ENCODE measurements around the gene GRK1.

GRK1 gene

GRCh38 chr13:113632706-113633484, 34.1 kb upstream of the GRK1 start:
- DNase-seq = no peak

DNA sequence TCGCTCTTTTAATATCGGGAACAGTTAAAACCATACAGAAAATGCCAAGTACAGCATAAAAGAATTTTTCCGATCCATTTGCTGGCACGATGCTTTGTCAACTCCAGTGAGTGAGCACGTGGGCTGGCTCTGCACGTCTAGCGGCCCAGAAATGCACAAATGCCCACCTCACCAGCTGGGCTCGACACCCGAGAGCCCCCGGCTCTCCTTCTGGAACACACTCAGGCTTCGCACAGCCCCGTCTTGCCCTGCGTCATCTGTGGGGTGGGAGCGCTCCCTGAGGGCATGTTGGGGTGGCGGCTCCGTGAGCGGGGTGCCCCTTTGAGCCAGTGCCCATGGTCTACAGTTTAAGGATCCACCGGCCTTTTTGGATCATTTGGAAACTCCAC, 33.5 kb upstream of the GRK1 start:
- no peak for DNase-seq

DNA sequence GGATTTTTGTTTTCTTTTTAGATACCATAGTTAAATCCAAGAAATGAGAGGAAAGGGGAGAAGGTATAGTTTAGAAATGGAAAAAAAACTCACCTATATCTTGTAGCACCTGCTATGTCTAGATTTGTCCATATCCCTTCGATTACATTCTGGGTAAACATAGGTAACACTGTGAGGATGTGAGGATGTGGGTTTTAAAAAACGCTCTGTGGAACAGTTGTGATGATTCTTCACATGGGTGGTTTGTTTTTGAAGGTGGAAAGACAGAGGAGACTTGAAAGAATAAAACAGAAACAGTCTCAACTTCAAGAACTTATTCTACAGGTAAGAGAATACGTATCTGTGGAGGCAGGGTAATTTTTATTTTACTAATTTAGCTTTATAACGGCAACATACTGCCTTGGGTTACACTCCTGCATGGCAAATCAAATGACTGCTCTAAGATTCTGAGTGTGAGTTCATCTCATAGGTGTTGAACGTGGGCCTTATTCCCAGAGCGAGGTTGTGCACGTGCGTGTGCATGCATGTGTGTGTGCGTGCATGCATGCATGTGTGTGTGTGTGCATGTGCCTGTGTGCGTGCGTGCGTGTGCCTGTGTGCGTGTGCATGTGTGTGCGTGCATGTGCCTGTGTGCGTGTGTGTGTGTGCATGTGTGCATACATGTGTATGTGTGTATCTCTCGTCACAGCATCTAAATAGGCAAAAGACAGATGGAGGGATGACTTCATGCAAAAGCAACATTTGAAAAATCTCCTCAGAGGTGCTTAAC, 32.6 kb upstream of the GRK1 start:
- no peak for DNase-seq

- no peak for DNase-seq
Observed at GRCh38 chr13:113635048-113635420, 32.0 kb upstream of the GRK1 start.

DNA sequence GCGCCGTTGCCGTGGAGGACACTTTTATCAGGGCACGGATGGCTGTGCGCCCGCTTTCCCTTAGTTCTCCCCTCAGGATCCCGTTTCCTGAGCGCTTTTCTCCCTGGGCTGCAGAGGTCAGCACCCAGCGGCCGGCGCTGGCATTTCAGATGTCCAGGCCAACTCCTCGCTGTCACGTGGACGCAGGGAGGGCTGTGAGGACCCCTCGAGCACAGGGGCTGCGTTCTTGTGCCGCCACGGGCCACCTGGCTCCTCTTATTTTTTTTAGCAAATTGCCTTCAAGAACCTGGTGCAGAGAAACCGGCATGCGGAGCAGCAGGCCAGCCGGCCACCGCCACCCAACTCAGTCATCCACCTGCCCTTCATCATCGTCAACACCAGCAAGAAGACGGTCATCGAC, 31.3 kb upstream of the GRK1 start:
- DNase-seq = no peak

- no peak for DNase-seq
Observed at GRCh38 chr13:113636266-113636963, 30.6 kb upstream of the GRK1 start.

GRCh38 chr13:113637262-113638160, 29.5 kb upstream of the GRK1 start:
- no peak for DNase-seq

GRCh38 chr13:113638173-113638746, 28.8 kb upstream of the GRK1 start:
- DNase-seq = no peak

- no peak for DNase-seq
Observed at GRCh38 chr13:113638806-113639205, 28.2 kb upstream of the GRK1 start.

- DNase-seq = no peak
Observed at GRCh38 chr13:113639616-113640262, 27.3 kb upstream of the GRK1 start.

DNA sequence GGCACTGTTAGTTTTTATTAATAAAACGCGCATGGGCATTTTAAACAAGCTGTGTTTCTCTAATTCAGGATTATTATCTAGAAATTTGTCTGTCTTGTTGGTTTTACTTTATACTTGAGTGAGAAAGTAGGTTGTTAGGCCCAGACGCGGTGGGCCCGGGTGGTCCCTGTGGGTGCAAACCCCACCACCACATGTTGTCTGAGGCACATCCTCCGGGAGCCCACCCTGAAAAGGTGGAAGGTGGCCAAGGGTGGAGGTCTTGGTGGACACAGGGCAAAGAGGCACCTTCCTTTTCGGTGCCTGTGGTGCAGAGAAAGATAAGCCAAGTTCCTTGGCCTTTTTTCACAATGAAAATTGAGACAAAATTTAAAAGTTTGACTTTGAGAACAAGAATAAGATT, 25.6 kb upstream of the GRK1 start:
- DNase-seq = no peak

DNA sequence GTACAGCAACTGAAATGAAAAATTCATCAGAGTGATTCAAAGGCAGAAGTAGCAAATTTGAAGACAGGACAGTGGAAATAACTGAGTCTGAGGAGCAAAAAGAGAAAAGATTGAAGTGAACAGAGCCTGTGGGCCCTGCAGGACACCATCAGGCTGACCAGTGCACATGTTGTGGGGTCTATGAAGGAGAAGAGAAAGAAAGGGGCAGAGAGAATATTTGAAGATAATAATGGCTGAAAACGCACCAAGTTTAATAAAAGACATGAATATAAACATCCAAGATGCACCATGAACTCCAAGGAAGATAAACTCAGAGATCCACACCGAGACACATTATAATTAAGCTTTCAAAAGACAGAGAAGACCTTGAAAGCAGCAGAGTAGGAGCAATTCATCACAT, 24.5 kb upstream of the GRK1 start:
- DNase-seq = no peak

DNA sequence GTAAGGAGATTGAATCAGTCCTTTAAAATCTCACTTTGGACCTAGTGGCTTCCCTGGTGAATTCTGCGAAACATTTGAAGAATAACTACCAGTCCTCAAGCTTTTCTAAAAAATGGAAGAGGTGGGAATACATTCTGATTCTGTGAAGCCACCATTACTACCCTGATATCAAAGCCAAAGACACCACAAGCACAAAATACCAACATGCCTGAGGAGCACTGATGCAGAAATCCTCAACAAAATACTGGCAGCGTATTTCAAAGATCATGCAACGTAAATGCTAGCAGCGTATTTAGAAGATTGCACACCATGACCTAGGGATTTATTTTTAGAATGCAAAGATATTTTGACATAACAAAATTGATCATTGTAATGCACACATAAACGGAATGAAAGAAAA, 23.4 kb upstream of the GRK1 start:
- no peak for DNase-seq

GRCh38 chr13:113644800-113645199, 22.2 kb upstream of the GRK1 start:
- no peak for DNase-seq

DNA sequence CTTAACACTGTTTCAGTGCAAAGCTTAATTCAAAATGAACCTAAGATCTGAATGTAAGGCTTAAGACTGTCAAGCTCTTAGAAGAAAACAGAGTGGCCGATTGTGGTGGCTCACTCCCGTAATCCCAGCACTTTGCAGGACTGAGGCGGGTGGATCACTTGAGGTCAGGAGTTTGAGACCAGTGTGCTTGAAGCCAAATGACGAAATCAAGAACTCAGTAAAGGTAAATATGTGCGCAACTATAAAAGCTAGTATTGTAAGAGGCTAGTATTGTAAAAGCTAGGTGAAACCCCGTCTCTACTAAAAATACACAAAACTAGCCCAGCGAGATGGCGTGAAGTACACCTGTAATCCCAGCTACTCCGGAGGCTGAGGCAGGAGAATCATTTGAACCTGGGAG, 21.7 kb upstream of the GRK1 start:
- no peak for DNase-seq

DNA sequence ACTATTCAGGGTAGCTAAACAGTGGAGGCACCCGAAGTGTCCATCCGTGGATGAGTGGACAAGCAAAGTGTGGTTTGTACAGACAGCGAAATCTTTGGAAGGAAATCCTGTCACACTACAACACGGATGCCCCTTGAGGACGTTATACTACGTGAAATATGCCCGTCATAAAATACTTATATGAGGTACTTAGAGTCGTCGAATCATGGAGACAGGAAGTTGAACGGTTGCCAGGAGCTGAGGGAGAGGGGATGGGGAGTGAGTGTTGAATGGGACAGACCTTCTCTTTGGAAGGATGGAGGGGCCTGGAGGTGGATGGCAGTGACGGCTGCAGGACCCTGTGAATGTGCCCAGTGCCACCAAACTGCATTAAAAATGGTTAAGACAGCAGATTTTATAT, 20.6 kb upstream of the GRK1 start:
- no peak for DNase-seq

- DNase-seq = no peak
Observed at GRCh38 chr13:113646921-113647340, 20.1 kb upstream of the GRK1 start.

GRCh38 chr13:113647351-113648215, 19.4 kb upstream of the GRK1 start:
- DNase-seq = no peak

DNA sequence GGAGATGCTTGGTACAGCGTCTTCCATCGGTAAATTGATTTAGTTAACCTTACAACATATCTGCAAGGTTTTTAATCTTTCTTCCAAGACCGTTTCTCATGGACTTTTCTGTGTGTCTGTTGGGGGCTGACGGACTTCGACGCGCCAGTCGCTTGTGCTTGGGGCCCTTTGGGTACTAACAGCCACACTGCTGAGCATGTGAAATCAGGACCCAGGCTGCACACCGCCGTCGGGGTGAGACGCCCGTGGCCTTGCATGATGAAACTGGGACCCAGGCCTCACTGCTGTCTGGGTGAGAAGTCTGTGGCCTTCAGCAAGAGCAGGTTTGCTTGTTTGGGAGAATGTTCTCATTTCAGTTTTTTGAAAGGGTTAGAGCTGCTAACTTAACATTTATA, 18.8 kb upstream of the GRK1 start:
- DNase-seq = no peak

DNA sequence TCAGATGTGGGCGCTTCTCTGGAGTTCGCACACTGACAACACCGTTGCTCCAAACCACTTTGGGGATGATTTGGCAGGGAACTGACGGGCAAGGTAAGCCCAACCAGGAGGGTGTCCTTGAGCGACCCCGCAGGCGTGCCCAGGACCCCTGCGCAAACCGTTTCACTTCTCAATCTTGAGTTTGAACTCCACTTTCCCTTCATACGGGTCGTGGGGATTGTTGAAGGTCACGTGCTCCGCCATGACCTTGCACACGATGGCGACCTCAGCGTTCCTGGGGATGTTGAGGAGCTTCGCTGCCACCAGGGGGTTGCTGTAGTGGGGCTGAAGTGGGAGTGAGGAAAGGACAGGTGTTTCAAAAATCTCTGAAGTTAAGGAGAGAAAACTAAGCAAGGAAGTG, 17.8 kb upstream of the GRK1 start:
- no peak for DNase-seq

- DNase-seq = no peak
Observed at GRCh38 chr13:113650275-113650674, 16.7 kb upstream of the GRK1 start.

All from CD4-positive, alpha-beta T cell treated with Interferon alpha-2 for 1 hour (primary cell).